Fibroblast of peridontal ligament (primary cell): ENCODE data around the gene VSTM5.
"Not testable (repeated sequence)": the region's sequence is repeated elsewhere in the genome, so short reads cannot be mapped to it uniquely, and the experiment has no call there.

Experiments
- DNase-seq: peaks from one replicate; pipeline ENCODE4 v3.0.0-alpha.2; 2010; ENCODE audit errors: extremely low read depth

Gene VSTM5, protein sequence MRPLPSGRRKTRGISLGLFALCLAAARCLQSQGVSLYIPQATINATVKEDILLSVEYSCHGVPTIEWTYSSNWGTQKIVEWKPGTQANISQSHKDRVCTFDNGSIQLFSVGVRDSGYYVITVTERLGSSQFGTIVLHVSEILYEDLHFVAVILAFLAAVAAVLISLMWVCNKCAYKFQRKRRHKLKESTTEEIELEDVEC

DNA sequence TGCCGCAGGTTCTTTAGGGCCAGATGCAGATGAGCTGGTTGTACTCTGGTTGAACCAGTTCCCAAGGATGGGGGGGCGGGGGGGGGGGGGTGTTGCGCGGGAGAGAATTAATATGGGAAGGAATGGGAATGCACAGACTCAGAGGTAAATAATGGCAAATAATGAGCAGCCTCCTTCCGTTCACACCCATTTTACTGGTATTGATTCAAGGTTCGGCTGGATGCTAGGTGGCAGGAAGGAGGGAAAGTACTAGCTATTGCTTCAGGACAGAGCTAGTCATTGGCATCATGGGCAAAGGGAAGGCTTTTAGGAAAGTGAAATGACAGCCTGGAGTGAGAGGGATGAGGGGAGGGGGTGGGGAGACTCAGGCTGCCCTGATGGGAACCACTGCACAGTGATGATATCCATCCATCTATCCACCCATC is at the start of gene VSTM5:
VSTM5 (minus strand) TSS at position 25 of the 425 bp plus-strand sequence. CDS start 116 bp downstream, outside the sequence.
- DNase-seq = no peak

DNA sequence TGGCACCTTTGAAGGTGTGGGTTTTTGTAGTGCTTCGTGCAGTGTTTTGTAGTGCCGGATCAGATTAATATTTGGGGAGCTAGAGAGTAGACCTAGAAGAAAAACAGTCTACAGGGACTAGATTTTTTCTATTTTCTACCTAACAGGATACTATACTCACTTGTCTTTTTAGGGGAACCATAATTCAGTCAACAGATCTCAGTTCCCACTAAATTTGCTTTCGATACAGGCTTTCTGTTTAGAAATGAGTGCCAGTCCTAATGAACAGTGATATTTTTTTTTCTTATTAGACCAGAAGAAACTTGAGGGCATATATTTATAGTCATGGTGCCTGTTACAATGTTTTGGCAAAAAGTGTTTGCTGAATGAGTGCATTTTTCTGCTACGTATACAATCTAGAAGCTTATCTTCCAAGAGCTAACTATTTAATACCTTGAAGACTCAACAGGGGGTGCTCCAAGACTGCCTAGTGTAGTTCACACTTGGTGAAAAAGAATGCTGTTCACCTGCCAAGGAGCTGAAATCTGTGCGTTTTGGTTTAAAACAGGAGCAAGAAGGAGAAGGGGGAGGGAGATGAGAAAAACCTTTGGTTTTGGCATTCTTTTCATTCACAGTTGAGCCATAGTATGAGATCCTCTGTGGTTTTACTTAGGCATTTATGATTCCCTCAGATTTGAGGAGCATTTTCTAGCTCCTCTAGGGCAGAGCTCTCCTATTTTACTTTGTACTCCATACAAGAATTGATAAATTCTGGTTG is 44.9 kb upstream of the VSTM5 start:
- peak; percentile 93 for DNase-seq

DNA sequence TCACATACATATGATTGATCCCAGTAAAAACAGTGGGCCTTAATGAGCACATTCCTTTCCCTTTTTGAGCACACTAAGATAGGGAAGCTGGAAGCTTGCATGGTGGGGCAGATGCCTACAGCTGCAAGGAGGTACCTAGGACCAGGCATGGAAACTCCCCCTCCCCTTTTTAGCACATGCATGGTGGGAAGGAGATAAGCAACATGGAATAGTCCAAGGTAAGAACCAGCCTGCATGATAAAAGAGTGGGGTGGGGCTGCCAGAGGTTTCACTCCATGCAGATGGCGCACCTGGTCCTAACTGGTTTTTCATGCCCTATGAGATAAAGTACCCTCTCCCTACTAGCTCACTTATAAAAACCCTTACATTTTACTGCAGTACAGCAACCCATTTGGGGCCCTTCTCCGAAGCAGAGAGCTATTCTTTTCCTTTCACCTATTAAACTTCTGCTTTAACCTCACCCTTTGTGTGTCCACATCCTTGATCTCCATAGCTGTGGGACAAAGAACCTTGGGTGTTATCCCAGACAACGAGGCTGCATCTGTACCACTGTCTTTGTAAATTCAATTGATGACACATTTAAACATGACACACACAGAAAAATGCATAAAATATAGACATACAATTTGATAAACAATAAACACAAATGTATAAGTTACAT is 40.1 kb upstream of the VSTM5 start:
- DNase-seq = no peak

DNA sequence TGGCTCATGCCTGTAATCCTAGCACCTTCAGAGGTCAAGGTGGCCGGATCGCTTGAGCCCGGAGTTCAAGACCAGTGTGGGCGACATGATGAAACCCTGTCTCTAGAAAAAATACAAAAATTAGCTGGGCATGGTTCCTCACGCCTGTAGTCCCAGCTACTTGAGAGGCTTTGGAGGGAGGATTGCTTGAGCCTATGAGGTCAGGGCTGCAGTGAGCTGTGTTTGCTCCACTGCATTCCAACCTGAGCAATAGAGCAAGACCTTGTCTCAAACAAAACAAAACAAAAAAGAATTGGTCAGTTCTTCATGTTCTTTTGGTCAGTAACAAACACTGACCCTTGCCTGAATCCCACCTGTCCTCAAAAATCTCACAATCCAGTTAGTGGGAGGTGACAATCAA is 36.7 kb upstream of the VSTM5 start:
- no peak for DNase-seq

DNA sequence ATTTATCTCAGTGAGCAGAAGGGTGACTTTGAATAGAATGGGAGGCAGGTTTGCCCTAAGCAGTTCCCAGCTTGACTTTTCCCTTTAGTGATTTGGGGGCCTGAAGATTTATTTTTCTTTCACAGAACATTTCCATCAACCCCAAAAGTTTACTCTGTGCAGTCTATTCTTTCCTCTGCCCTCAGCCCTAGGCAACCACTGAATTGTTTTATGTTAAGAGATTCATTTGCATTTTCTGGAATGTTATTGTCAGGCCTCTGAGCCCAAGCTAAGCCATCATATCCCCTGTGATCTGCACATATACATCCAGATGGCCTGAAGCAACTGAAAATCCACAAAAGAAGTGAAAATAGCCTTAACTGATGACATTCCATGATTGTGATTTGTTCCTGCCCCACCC is 28.7 kb upstream of the VSTM5 start:
- DNase-seq = not testable (repeated sequence)

DNA sequence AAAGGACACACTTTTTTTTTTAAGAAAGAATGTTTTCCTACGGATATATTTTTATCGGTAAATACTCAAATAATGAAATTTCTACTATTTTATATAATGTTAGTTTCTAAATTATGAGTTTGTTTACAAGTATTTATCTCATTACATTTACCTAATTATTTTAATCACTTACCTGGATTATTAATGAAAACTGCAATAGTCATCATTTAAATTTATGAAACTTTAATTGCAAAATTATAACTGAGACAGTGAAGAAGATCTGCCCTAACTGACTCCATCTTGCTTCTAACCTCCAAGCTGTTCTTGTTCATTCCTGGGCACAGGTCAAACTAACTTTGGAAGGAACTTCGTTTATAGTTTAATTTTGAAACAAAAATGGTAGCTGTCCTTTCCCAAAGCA is 25.2 kb upstream of the VSTM5 start:
- DNase-seq = no peak

DNA sequence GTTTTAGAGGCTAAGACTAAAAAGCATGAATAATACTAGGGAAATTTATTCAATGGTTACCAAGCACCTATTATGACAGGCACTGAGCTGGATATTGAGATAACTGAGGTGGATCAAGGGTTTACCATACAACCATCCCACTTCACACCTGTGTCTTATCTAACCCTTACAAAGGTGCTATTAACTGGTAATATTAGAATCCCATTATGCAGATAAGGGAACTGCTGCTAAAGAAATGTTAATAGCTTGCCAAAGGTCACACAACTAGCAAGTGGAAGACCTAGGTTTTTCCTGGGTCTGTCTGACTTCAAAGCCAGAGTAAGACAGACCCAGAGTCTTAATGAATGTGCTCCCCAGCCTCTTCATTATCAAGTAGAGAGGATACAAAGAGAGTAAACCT is 21.1 kb upstream of the VSTM5 start:
- DNase-seq = no peak

DNA sequence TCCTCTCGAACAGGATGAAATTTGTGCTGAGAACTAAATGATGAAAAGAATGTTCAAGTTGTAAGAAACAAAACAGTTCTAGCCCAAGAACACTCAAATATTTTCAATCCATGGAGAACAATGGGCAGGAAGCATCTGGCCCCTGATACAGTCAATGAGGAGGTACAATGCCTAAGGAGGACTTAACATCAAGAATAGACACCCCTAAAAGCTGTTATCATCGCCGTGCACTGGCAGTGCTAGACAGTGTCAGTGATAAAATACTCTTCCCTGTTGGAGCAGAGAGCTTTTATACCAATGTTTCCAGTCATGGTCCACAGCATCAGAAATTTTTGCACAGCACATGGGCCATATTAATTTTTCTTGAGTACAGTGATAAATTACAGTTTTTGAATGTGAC is 20.2 kb upstream of the VSTM5 start:
- DNase-seq = no peak

DNA sequence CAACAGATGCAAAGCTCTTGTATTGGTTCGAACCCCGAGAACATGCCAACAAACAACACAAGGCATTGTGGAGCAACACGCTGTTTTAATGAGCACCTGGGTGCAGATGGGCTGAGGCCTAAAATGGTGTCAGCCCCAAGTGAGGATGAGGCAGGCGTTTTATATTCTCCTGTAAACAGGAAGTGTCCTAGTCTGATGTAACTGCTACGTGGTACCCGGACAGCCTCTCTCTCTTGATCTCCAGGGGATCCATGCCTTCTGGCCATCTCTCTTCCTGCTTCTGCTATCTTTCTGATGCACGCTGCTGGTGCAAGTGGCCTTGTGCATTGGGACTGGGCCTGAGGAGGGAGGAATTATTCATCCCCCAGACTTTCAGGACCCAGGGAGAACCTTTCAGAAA is 19.4 kb upstream of the VSTM5 start:
- DNase-seq = no peak

DNA sequence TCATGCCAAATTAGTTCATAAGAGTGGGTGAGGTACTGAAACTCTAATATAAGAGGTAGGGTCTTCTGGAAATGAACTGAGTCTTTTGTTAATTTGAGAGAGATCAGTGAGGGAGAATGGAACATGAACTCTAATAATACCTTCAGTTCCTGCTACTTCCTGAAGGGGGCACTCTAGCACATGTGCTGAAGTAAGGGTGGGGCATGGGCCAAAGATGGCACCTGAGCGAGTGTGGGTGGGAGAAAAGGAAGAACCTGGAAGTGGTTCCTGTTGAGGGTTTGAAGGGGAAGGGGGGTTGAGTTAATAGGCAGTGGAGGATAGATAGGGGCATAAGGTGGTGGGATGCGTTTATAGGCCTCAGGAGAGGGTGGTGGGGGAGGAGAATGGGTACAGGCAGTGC is 18.0 kb upstream of the VSTM5 start:
- DNase-seq = not testable (repeated sequence)

DNA sequence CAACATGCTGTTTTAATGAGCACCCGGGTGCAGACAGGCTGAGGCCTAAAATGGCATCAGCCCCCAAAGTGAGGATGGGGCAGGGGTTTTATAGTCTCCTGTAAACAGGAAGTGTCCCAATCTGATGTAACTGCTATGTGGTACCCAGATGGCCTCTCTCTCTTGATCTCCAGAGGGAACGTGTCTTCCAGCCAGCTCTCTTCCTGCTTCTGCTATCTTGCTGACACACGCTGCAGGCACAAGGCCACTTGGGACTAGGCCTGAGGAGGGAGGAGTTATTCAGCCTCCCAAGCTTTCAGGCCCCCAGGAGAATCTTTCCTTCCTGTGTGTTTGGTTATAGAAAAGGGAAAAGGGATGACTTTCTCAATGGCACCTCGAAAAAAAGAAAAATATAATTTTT is 11.4 kb upstream of the VSTM5 start:
- no peak for DNase-seq

DNA sequence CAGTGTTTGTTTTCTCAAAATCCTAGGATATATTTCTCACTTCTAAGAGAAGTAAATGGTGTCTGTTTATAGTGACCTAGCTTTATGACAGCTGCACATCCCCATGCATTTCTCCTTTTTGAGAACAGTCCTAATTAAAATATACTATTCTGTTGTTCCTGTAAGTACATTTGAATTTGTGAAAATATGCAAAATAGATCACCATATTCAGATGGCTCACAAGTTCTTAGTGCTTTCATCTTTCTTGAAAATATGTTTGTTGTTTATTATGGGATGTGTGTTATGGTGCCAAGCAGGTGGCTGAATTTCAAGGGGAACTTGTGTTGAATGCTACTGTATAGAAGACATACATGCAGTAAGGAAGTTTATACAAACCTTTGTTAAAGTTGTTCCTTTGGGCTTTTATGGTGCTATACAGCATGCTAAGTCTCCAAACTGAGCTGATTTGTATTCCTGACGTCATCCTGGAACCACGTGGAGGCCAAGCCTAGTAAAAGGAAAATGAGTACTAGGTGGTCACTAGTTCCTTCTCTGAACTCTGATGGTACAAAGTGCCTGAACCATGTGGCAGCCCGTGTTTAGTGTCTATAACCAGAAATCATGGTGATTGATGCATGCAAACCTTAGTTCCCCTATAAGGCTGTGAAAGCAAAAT is 7.8 kb upstream of the VSTM5 start:
- no peak for DNase-seq

DNA sequence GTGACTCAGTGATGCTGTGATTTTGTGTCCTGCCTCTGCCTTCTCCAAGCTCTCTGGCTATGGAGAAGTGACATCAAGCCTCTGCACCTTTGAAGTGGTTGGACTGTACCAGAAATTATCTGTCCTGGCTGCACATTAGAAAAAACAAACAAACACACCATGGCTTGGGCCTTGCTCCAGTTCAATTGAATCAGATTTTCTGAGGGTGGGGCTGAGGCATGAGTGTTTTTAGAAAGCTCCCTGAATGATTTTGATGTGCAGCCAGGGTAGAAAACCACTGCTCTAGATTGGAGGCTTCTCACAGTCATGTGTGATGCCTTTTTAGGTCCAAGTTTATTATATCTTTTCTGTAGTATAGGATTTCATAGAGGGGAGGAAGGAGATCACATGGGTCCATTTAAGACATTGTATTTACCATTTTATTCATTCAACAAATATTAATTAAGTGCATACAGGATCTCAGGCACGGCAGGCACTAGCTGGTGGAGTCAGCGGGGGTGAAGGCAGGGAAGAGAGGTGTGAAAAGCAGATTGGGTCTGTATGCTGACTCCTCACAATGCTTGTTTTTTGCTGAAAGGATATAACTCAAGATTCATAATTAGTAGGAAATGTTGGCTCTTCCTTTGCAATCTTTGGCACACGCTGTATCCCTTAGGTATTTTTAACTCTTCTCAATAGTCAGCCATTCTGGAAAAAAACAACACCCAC is 7.1 kb upstream of the VSTM5 start:
- DNase-seq = peak; percentile 49

DNA sequence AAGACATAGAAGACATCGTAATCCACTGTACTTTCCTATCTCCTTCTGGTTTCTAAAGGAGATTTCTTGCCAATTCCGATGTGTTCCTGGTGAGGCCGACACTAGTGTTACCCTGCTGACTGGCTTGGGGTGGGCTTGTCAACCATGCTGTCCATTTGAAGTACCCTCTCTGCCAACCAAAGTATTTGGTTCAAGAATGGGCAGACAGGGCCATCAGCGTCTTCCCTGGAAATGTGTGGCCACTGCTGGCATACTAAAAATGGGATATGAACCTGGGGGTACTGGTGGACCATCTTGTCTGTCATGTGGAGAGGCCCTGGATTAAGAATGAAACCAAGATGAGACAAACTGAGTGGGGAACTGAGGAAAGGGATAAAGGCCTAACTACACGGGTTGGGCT is 1.8 kb upstream of the VSTM5 start:
- DNase-seq = no peak

DNA sequence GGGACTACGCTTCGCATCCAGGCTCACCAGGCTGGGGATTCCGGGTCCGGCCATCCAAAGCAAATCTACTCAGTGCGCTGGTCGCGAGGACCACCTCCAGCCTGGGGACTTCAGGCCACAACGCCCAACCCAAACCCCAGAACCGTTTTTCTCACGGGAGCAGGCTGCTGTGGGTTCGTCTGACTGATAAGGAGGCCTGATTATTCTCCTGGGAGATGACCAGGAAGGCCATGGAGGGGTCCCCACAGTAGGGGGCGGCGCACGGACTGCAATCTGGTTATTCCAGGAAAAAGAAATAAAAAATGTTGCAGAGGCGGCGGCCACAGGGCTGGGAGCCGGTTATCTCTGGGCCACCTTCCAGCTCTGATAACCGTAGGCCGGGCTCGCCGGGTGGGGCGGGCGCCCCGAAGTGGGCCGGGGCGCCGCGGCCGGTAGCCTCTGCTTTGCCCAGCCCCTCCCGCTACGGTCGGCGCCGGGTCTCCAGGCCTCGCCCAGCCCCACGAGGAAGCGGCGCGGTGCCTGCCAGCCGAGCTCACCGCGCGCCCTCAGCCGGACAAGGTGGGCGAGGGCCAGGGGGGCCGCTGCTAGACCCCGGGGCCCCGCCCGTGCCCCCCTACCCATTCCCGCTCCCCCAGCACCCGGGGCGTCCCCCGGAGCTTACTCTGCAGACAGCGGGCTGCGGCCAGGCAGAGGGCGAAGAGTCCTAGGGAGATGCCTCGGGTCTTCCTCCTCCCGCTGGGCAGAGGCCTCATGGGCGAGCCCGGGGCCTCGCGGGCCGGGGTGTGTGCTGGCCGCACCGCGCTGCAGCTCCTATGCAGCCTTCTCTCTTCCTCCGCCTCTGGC is 446 bp downstream of the VSTM5 start:
- peak; percentile 15 for DNase-seq

DNA sequence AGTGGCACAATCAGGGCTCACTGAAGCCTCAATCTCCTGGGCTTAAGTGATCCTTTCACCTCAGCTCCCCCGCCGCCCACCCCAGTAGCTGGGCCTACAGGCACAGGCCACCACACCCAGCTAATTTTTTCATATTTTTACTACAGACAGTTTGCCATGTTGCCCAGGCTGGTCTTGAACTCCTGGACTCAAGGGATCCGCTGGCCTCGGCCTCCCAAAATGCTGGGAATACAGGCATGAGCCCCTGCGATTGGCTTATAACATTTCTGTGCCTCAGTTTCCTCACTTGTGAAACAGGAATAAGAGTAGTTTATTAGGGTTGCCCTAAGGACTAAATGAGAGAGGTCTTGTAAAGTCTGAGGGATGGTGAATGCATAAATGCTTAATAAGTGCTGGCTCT is 1.2 kb downstream of the VSTM5 start:
- DNase-seq = no peak

DNA sequence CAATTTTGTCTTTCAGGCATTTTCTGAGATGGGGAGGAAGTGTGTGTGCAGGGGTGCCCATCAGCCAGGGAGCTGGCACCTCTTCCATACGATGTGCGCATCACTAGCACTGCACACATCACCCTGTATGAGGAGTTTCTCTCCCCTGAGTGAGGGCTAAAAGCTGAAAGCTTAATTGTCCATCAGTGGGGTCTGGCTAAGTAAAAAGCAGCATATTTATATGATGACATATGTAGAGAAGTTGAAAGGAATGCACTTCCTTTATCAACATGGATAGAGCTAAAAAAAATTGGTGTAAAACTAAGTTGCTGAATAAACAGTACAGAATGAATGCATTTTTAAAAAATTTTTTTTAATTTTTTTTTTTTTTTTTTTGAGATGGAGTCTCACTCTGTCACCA is 4.0 kb downstream of the VSTM5 start:
- DNase-seq = peak; percentile 34

DNA sequence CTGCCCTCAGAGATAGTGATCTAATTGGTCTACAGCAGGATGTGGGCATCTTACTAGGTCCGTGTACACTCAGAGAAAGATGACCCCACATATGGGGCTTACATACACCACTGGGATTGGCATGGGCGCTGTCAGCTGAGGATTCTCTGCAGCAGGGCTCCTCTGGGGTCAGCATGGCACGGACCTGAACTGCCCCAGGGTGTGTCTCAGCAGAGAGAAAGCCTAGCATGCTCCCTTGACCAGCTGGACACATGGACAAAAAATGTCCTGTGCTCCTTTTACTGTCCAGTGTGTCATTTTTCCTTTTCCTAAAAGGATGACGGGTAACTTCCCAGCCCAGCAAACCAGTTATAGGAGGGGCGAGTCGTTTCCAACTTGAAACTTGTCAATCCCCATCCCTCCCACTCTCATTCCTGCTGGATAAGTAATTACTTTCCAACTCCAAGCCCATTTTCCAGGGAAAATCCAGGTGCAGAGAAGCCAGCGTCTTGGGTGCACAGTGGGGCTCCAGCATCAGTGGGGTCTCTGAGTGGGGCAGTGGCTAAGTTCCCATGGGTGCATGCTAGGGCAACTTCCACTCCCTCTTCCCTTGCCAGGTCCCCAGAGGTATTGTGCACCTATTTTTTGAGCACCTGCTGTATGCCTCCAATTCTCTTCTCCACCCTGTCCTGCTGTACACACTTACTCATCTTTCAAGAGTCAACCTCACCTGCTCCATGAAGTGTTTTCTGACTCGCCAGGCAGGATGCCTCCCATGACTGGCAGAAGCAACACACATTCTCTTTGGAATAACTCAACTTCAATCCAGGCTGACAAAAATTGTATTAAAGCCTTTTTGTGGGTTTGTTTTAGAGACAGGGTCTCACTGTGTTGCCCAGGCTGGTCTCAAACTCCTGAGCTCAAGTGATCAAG is 5.0 kb downstream of the VSTM5 start:
- DNase-seq = no peak

DNA sequence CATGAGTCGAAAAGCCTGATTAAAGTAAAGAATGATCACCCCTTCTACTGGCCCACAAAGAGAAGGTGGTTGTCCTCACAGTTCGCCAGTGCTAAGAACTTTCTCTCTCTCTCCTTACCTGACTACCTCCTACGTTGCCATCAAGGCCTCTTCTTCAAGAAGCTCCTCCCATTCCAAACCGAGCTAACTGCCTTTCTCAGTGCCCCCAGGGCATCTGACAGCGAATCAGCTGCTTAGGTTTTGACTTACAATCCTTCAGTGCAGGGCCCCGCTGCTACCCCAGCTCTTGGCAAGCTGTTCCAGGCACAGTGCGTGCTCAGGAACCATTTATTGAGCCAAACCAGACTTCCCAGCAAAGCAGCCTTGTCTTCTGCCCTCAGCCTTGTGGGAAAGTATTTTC is 5.8 kb downstream of the VSTM5 start:
- no peak for DNase-seq

DNA sequence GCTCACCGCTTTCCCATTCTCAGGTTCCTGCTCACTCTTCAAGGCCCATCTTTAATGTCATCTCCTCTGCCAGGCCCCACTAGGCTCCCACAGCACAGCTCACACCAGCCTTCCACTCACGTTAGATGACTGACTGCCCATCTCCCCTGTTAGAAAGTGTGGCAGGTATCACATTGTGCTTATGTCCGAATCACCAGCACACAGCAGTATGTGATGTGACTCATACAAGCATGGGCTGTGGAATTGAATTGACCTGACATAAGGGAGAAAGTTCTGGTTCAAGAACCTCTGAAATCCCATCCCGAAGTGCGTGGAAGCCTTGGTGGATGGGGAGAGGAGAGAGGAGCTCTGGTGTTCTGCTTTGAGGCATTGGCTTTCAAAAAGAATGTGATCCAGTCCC is 6.5 kb downstream of the VSTM5 start:
- DNase-seq = no peak
